Caki2 (cell line): ENCODE measurements around the gene LGALS9. TPM values are rescaled to one million over a fixed set of nuclear protein-coding genes. Genes with fewer than 3 reads are reported as not detected.
"Not testable (repeated sequence)": the region's sequence is repeated elsewhere in the genome, so short reads cannot be mapped to it uniquely, and the experiment has no call there.

Experiments
- DNase-seq: peaks from one replicate; pipeline ENCODE4 v3.0.0-alpha.2; 2015; ENCODE audit warnings: low read depth
- in situ Hi-C: cut with HindIII; loops from 2 replicates; pipeline ENCODE4 v1.10.0; 2016; ENCODE audit warnings: low sequenced_read_pairs, low pct_unique_long_range_greater_than_20kb, mixed read lengths
- total RNA-seq: library from RNA; depleted of rRNA; stranded (reverse); fragments of >200 nt; shearing (Covaris generic); gene quantifications from 2 replicates; pipeline ENCODE4 v1.2.3, GENCODE V29; 2014; ENCODE audit warnings: low replicate concordance

LGALS9 gene
- total RNA-seq, 1 experiment from 2014 or later, result 14.0 TPM

- no peak for DNase-seq
- in situ Hi-C loops, result no loop called here
Measured at GRCh38 chr17:27665549-27665948, 34.6 kb downstream of the LGALS9 start.

- DNase-seq, in situ Hi-C loops: not testable (repeated sequence)
Measured at GRCh38 chr17:27666270-27666669, 35.3 kb downstream of the LGALS9 start.

- in situ Hi-C loops, result no loop called here
- DNase-seq, result no peak
Measured at GRCh38 chr17:27666831-27667560, 36.0 kb downstream of the LGALS9 start.

GRCh38 chr17:27667656-27668487 is 36.9 kb downstream of the LGALS9 start:
- DNase-seq, result no peak
- in situ Hi-C loops, result no loop called here

GRCh38 chr17:27668488-27668823 is 37.5 kb downstream of the LGALS9 start:
- no peak for DNase-seq
- in situ Hi-C loops, result no loop called here

GRCh38 chr17:27669136-27669535 is 38.1 kb downstream of the LGALS9 start:
- in situ Hi-C loops, result no loop called here

GRCh38 chr17:27669850-27670249 is 38.9 kb downstream of the LGALS9 start:
- DNase-seq, result no peak
- in situ Hi-C loops, result no loop called here

More at GRCh38 chr17:27669136-27669535, 38.1 kb downstream of the LGALS9 start:
- no peak for DNase-seq

GRCh38 chr17:27670791-27671590 is 40.0 kb downstream of the LGALS9 start:
- in situ Hi-C loops, result no loop called here
- no peak for DNase-seq

GRCh38 chr17:27671591-27671910 is 40.6 kb downstream of the LGALS9 start:
- DNase-seq, result no peak
- in situ Hi-C loops, result no loop called here

GRCh38 chr17:27671977-27672480 is 41.0 kb downstream of the LGALS9 start:
- in situ Hi-C loops, DNase-seq: not testable (repeated sequence)

- DNase-seq, result no peak
- in situ Hi-C loops, result no loop called here
Measured at GRCh38 chr17:27674335-27674734, 43.3 kb downstream of the LGALS9 start.

- in situ Hi-C loops, result no loop called here
- DNase-seq, result no peak
Measured at GRCh38 chr17:27677191-27677590, 46.2 kb downstream of the LGALS9 start.

GRCh38 chr17:27686322-27686721 is 55.3 kb downstream of the LGALS9 start:
- in situ Hi-C loops, DNase-seq: not testable (repeated sequence)

- DNase-seq, result no peak
Measured at GRCh38 chr17:27690882-27691281, 59.9 kb downstream of the LGALS9 start.

GRCh38 chr17:27695254-27695814 is 64.3 kb downstream of the LGALS9 start:
- DNase-seq, in situ Hi-C loops: not testable (repeated sequence)

More at GRCh38 chr17:27690882-27691281, 59.9 kb downstream of the LGALS9 start:
- in situ Hi-C loops, result no loop called here
